Vagina (tissue), 2 donors: ENCODE data around the gene PHOSPHO2. TPM values are rescaled to one million over a fixed set of nuclear protein-coding genes. Genes with fewer than 3 reads are reported as not detected.

ENCODE experiments used
- DNase-seq, 2 donors: peaks; one replicate each; pipeline ENCODE4 v3.0.0-alpha.2; 2017; ENCODE audit errors: extremely low spot score in 2 of 2
- H3K27ac ChIP-seq: fragments of 200-600 bp; sonication (generic); one replicate; pipeline ENCODE4 v1.5.1; 2019
- H3K27me3 ChIP-seq: fragments of 200-600 bp; sonication (generic); one replicate; pipeline ENCODE4 v1.5.1; 2019
- H3K36me3 ChIP-seq, 2 donors: fragments of 200-600 bp; sonication (generic); one replicate each; pipeline ENCODE4 v1.5.1; 2017 to 2019
- H3K4me1 ChIP-seq: fragments of 200-600 bp; sonication (generic); one replicate; pipeline ENCODE4 v1.5.1; 2019
- H3K4me3 ChIP-seq, 2 donors: fragments of 200-600 bp; sonication (generic); 1 replicate in 1 of 2; 2 replicates in 1 of 2; pipeline ENCODE4 v1.5.1; 2016 to 2019
- H3K9me3 ChIP-seq: fragments of 200-600 bp; sonication (generic); one replicate; pipeline ENCODE4 v1.5.1; 2019
- CTCF ChIP-seq, 3 experiments: fragments of 450-650 bp in 2 of 3; fragments of 200-600 bp in 1 of 3; sonication (generic) in 1 of 3; IDR thresholded peaks; one replicate each; pipeline ENCODE4 v1.5.1; 2017 to 2019; ENCODE audit warnings: antibody characterized with exemption in 3 of 3, mild to moderate bottlenecking in 2 of 3, moderate library complexity in 2 of 3
- POLR2A ChIP-seq, 2 donors: fragments of 450-650 bp; IDR thresholded peaks; one replicate each; pipeline ENCODE4 v1.6.1; 2017; ENCODE audit warnings: antibody characterized with exemption in 2 of 2, mild to moderate bottlenecking in 2 of 2, moderate library complexity in 2 of 2
- POLR2AphosphoS5 ChIP-seq, 2 donors: sonication (generic); formaldehyde crosslinking; IDR thresholded peaks; one replicate each; pipeline ENCODE4 v1.9.0; 2017; ENCODE audit warnings: antibody characterized with exemption in 2 of 2, mild to moderate bottlenecking in 2 of 2, low read depth in 1 of 2; ENCODE audit not compliant: insufficient read depth in 1 of 2
- intact Hi-C: fragments of 100-400 bp; cut with DNase I; formaldehyde crosslinking; loops from one replicate; pipeline ENCODE4 v1.15.1; 2023
- total RNA-seq: library from RNA; depleted of rRNA; stranded (reverse); fragments of >200 nt; gene quantifications from one replicate; pipeline ENCODE4 v1.2.3, GENCODE V29; 2016

PHOSPHO2 gene
- total RNA-seq, 1 donor from 2014 or later: 4.7 TPM

GRCh38 chr2:169670937-169671336, 23.3 kb upstream of the PHOSPHO2 start:
- Histone ChIP-seq H3K9me3 (no peaks in the 10 kb centered on the region), H3K27me3 (no peaks in the 10 kb centered on the region), H3K27ac (no peak overlapping the region), H3K4me1 (no peaks in the 10 kb centered on the region), H3K4me3 (no peak overlapping the region), H3K36me3 (no peaks in the 10 kb centered on the region)
- no peak for DNase-seq
- TF ChIP-seq POLR2A (IDR thresholded peaks at IDR 0.05) (no peak), POLR2AphosphoS5 (IDR thresholded peaks at IDR 0.05; ENCODE audit: insufficient read depth in 1 of 2, low read depth in 1 of 2) (no peak), CTCF (IDR thresholded peaks at IDR 0.05) (no peak)
- intact Hi-C loops: no loop called here

- H3K27me3 ChIP-seq: no peaks in the 10 kb centered on the region
- no peaks in the 10 kb centered on the region for H3K9me3 ChIP-seq
- no peak overlapping the region for H3K27ac ChIP-seq
- H3K4me3 ChIP-seq: no peak overlapping the region
- intact Hi-C loops: no loop called here
- no peaks in the 10 kb centered on the region for H3K4me1 ChIP-seq
- no peak for DNase-seq
- no peaks in the 10 kb centered on the region for H3K36me3 ChIP-seq
- TF ChIP-seq POLR2A (IDR thresholded peaks at IDR 0.05): no peak
Observed at GRCh38 chr2:169672406-169672805, 21.9 kb upstream of the PHOSPHO2 start.

- no peaks in the 10 kb centered on the region for H3K9me3 ChIP-seq
- DNase-seq: no peak
- H3K36me3 ChIP-seq: no peaks in the 10 kb centered on the region
- no peak for TF ChIP-seq POLR2A (IDR thresholded peaks at IDR 0.05)
- TF ChIP-seq CTCF (IDR thresholded peaks at IDR 0.05): no peak
- no peak for TF ChIP-seq POLR2AphosphoS5 (IDR thresholded peaks at IDR 0.05; ENCODE audit: insufficient read depth in 1 of 2, low read depth in 1 of 2)
- intact Hi-C loops: no loop called here
- H3K4me1 ChIP-seq: no peaks in the 10 kb centered on the region
- H3K27ac ChIP-seq: no peak overlapping the region
- H3K4me3 ChIP-seq: no peak overlapping the region
- no peaks in the 10 kb centered on the region for H3K27me3 ChIP-seq
Observed at GRCh38 chr2:169673106-169673505, 21.2 kb upstream of the PHOSPHO2 start.

GRCh38 chr2:169673921-169674320, 20.3 kb upstream of the PHOSPHO2 start:
- no peak for DNase-seq
- no peak overlapping the region for H3K27ac ChIP-seq
- H3K9me3 ChIP-seq: no peaks in the 10 kb centered on the region
- H3K36me3 ChIP-seq: no peaks in the 10 kb centered on the region
- no peaks in the 10 kb centered on the region for H3K4me1 ChIP-seq
- H3K4me3 ChIP-seq: no peak overlapping the region
- intact Hi-C loops: no loop called here
- no peaks in the 10 kb centered on the region for H3K27me3 ChIP-seq
- no peak for TF ChIP-seq POLR2AphosphoS5 (IDR thresholded peaks at IDR 0.05; ENCODE audit: insufficient read depth in 1 of 2, low read depth in 1 of 2)
- TF ChIP-seq CTCF (IDR thresholded peaks at IDR 0.05): no peak
- no peak for TF ChIP-seq POLR2A (IDR thresholded peaks at IDR 0.05)

GRCh38 chr2:169676357-169676756, 17.9 kb upstream of the PHOSPHO2 start:
- TF ChIP-seq CTCF (IDR thresholded peaks at IDR 0.05) (no peak), POLR2AphosphoS5 (IDR thresholded peaks at IDR 0.05; ENCODE audit: insufficient read depth in 1 of 2, low read depth in 1 of 2) (no peak), POLR2A (IDR thresholded peaks at IDR 0.05) (no peak)
- no peak for DNase-seq
- Histone ChIP-seq H3K27ac (no peak overlapping the region), H3K36me3 (no peaks in the 10 kb centered on the region), H3K4me3 (no peak overlapping the region), H3K4me1 (no peaks in the 10 kb centered on the region), H3K9me3 (no peaks in the 10 kb centered on the region), H3K27me3 (no peaks in the 10 kb centered on the region)
- intact Hi-C loops: no loop called here

DNA sequence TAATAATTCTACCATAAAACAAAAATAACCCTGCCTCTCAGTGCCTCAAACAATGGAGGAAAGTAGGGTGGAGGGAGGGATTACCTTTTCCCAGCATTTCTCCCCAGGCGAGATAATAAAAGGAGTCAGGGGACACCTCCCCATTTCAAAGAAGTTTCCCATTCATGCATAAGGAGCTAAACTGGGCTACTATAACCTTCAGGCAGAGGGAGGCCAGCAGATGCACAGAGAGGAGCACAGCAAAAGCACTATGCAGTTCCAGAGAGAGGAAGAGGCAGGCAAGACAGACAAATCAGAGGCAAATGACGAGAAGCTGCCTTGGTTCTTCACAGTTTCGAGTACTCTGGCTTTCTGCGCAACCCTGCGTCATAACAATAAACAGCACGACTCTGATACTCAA, 17.4 kb upstream of the PHOSPHO2 start:
- Histone ChIP-seq H3K4me1 (no peaks in the 10 kb centered on the region), H3K27ac (no peak overlapping the region), H3K9me3 (no peaks in the 10 kb centered on the region), H3K36me3 (no peaks in the 10 kb centered on the region), H3K27me3 (no peaks in the 10 kb centered on the region), H3K4me3 (no peak overlapping the region)
- no peak for DNase-seq
- intact Hi-C loops: no loop called here
- no peak for TF ChIP-seq CTCF (IDR thresholded peaks at IDR 0.05)
- no peak for TF ChIP-seq POLR2A (IDR thresholded peaks at IDR 0.05)
